ENCODE results near the gene CHD2. TPM values are rescaled to one million over a fixed set of nuclear protein-coding genes. Genes with fewer than 3 reads are reported as not detected.

Gene CHD2
- total RNA-seq, 1 experiment from 2014 or later, result 81.8 TPM

DNA sequence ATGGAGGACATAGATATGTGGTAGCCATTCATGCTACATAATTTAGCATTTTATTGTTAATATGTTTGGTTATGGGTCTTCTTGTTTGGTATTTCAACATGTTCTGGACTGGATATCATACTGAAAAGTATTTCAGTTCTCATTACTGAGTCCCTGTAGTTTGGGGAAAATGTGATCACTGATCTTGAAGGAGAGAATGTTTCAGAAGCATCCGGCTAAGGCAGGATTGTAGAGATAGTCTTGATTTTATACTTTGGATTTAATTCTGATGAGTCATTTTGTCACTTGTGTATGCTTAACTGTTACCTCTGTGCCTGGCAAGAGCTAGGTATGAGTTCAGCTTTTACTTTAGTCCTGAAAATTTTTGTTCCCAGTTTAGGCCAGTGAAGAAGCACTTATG lies 7.1 kb downstream of the CHD2 start:
- no peak; the same call in 1 of the 2 replicates for TF ChIP-seq POLR2AphosphoS5 (IDR thresholded peaks at IDR 0.05; ENCODE audit: low read depth, low read length)
- TF ChIP-seq SIN3A (IDR thresholded peaks at IDR 0.05; ENCODE audit: borderline replicate concordance, insufficient read depth, low read depth, low read length), result no peak
- TF ChIP-seq, protein P1, sequence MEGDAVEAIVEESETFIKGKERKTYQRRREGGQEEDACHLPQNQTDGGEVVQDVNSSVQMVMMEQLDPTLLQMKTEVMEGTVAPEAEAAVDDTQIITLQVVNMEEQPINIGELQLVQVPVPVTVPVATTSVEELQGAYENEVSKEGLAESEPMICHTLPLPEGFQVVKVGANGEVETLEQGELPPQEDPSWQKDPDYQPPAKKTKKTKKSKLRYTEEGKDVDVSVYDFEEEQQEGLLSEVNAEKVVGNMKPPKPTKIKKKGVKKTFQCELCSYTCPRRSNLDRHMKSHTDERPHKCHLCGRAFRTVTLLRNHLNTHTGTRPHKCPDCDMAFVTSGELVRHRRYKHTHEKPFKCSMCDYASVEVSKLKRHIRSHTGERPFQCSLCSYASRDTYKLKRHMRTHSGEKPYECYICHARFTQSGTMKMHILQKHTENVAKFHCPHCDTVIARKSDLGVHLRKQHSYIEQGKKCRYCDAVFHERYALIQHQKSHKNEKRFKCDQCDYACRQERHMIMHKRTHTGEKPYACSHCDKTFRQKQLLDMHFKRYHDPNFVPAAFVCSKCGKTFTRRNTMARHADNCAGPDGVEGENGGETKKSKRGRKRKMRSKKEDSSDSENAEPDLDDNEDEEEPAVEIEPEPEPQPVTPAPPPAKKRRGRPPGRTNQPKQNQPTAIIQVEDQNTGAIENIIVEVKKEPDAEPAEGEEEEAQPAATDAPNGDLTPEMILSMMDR (IDR thresholded peaks at IDR 0.05), result no peak
- no peak for TF ChIP-seq TCF7L2 (IDR thresholded peaks at IDR 0.05; ENCODE audit: low read depth, low read length)
- TF ChIP-seq, protein P2, sequence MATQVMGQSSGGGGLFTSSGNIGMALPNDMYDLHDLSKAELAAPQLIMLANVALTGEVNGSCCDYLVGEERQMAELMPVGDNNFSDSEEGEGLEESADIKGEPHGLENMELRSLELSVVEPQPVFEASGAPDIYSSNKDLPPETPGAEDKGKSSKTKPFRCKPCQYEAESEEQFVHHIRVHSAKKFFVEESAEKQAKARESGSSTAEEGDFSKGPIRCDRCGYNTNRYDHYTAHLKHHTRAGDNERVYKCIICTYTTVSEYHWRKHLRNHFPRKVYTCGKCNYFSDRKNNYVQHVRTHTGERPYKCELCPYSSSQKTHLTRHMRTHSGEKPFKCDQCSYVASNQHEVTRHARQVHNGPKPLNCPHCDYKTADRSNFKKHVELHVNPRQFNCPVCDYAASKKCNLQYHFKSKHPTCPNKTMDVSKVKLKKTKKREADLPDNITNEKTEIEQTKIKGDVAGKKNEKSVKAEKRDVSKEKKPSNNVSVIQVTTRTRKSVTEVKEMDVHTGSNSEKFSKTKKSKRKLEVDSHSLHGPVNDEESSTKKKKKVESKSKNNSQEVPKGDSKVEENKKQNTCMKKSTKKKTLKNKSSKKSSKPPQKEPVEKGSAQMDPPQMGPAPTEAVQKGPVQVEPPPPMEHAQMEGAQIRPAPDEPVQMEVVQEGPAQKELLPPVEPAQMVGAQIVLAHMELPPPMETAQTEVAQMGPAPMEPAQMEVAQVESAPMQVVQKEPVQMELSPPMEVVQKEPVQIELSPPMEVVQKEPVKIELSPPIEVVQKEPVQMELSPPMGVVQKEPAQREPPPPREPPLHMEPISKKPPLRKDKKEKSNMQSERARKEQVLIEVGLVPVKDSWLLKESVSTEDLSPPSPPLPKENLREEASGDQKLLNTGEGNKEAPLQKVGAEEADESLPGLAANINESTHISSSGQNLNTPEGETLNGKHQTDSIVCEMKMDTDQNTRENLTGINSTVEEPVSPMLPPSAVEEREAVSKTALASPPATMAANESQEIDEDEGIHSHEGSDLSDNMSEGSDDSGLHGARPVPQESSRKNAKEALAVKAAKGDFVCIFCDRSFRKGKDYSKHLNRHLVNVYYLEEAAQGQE (IDR thresholded peaks at IDR 0.05; ENCODE audit: insufficient read depth in 1 of 2, low read depth in 2 of 2, low read length in 1 of 2), result no peak
- Histone ChIP-seq H3K27me3 (ENCODE audit: control insufficient read depth, insufficient read depth, low read length) (no peaks in the 10 kb centered on the region), H3K4me1 (ENCODE audit: control insufficient read depth, insufficient read depth, low read length) (peaks cover 79% of the 10 kb centered on the region), H3K9me3 (ENCODE audit: control insufficient read depth, insufficient read depth, low read depth, low read length) (no peaks in the 10 kb centered on the region), H3K36me3 (ENCODE audit: control insufficient read depth, insufficient read depth, low read length) (peaks cover 12% of the 10 kb centered on the region), H3K4me3 (ENCODE audit: low read depth in 2 of 2, low read length in 2 of 2) (peak overlapping the region in 1 of 2 experiments; percentile 12; a peak in 1 of 4 replicates), H3K27ac (ENCODE audit: low read length) (peak overlapping the region; percentile 99)
- BruUV-seq (replicated peaks), result no TSS peak
- in situ Hi-C loops (cut with HindIII; ENCODE audit: low pct_unique_long_range_greater_than_20kb, low sequenced_read_pairs) (no loop called here), intact Hi-C loops (cut with micrococcal nuclease; ENCODE audit: unreplicated experiment) (no loop called here)
- CTCF ChIA-PET, result no interaction called here
- DNase-seq (ENCODE audit: low read depth, low spot score) (no peak), ATAC-seq (no peak)
- POLR2A ChIA-PET, result interaction anchor here (0.6 to 1.6 kb wide), 5 partner anchors 9 to 262 kb away, joined by 3 to 10 read pairs (median 4); no protein-coding TSS in a partner anchor

DNA sequence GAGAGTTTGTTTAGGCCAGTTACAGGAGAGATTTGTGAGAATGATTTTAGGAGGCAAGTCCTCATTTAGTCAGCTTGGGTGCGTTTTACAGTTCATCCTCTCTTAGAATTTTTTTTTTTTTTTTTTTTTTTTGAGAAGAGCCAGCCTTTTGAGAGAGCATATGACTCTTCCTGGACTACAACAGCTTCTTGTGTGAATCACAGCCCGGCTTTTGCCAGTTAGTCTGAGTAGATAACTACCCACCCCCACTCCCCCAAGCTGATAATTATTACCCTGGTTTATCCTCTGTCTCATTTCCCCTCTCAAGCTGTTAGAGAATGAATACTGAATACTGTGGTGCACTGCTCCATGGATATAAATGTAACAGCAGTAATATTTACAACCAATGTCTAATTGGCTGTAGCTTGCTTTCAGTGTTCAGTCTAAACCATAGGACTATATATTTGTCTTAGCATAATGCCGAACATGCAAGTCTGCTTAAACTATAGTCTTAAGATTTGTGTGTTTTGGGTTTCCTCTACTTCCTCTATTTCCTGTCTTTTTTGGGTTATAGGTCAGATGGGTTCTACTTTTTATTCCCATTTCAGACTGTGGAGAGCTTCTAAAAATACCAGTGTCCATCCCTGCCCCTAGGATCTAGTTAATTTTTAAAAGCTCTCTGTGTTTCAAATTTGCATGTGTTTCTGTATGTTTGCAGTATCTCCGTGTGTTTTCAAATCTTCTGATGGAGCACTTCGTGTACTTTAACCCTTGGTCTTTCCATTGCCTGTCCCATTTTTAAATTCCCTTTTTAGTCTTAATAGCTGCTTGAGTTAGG lies 8.0 kb downstream of the CHD2 start:
- Histone ChIP-seq H3K4me3 (ENCODE audit: low read depth in 2 of 2, low read length in 2 of 2) (peak overlapping the region in 1 of 2 experiments; percentile 14; a peak in 2 of 4 replicates), H3K4me1 (ENCODE audit: control insufficient read depth, insufficient read depth, low read length) (peaks cover 82% of the 10 kb centered on the region), H3K9me3 (ENCODE audit: control insufficient read depth, insufficient read depth, low read depth, low read length) (no peaks in the 10 kb centered on the region), H3K36me3 (ENCODE audit: control insufficient read depth, insufficient read depth, low read length) (peaks cover 9% of the 10 kb centered on the region; the same call in 1 of the 2 replicates), H3K27ac (ENCODE audit: low read length) (peak overlapping the region; percentile 99), H3K27me3 (ENCODE audit: control insufficient read depth, insufficient read depth, low read length) (no peaks in the 10 kb centered on the region)
- in situ Hi-C loops (cut with HindIII; ENCODE audit: low pct_unique_long_range_greater_than_20kb, low sequenced_read_pairs), result no loop called here
- ATAC-seq, result no peak
- ChIA-PET POLR2A (interaction anchor here (0.6 to 1.6 kb wide), 6 partner anchors 8 to 814 kb away, joined by 3 to 23 read pairs (median 7); no protein-coding TSS in a partner anchor), CTCF (no interaction called here)
- TF ChIP-seq SIN3A (IDR thresholded peaks at IDR 0.05; ENCODE audit: borderline replicate concordance, insufficient read depth, low read depth, low read length) (no peak), TCF7L2 (IDR thresholded peaks at IDR 0.05; ENCODE audit: low read depth, low read length) (no peak), POLR2AphosphoS5 (IDR thresholded peaks at IDR 0.05; ENCODE audit: low read depth, low read length) (no peak; the same call in 1 of the 2 replicates)
- TF ChIP-seq, protein P2 (IDR thresholded peaks at IDR 0.05; ENCODE audit: insufficient read depth in 1 of 2, low read depth in 2 of 2, low read length in 1 of 2), result no peak
- TF ChIP-seq, protein P1 (IDR thresholded peaks at IDR 0.05), result no peak
- no peak for DNase-seq (ENCODE audit: low read depth, low spot score)
- intact Hi-C loops (cut with micrococcal nuclease; ENCODE audit: unreplicated experiment), result no loop called here
- no TSS peak for BruUV-seq (replicated peaks)
